NCI-H1105 (cell line): ENCODE data around the gene ISCU.
"Not testable (repeated sequence)": the region's sequence is repeated elsewhere in the genome, so short reads cannot be mapped to it uniquely, and the experiment has no call there.

Source experiments
- DNase-seq: peaks from one replicate; lab custom pipeline; 2025; lab: John Stamatoyannopoulos, UW

The ISCU gene

GRCh38 chr12:108618079-108618952, 55.9 kb downstream of the ISCU start:
- DNase-seq, result peak; percentile 79

- not testable (repeated sequence) for DNase-seq
Measured at GRCh38 chr12:108618953-108619274, 56.5 kb downstream of the ISCU start.
